Measurements from ENCODE around the gene KRTAP13-4. TPM values are rescaled to one million over a fixed set of nuclear protein-coding genes. Genes with fewer than 3 reads are reported as not detected.

KRTAP13-4 gene
- total RNA-seq, 4 donors from 2014 or later: not detected

GRCh38 chr21:30408782-30409494, 21.1 kb upstream of the KRTAP13-4 start:
- Histone ChIP-seq H3K27me3 (peaks cover 3% of the 10 kb centered on the region), H3K36me3 (no peaks in the 10 kb centered on the region), H3K4me1 (no peaks in the 10 kb centered on the region), H3K4me3 (no peak overlapping the region), H3K9me3 (peaks cover 0 to 9% (median 0%) of the 10 kb centered on the region in 3 donors), H3K27ac (no peak overlapping the region)
- WGBS, 2 donors (ENCODE audit: low coverage in 1 of 2): 29 to 40% methylated on average over 2 to 5 of the region's 14 CpGs
- TF ChIP-seq EP300 (IDR thresholded peaks at IDR 0.05) (no peak), CTCF (IDR thresholded peaks at IDR 0.05) (no peak), POLR2AphosphoS5 (IDR thresholded peaks at IDR 0.05) (no peak)
- ATAC-seq: no peak

GRCh38 chr21:30415993-30416392, 14.0 kb upstream of the KRTAP13-4 start:
- no peaks in the 10 kb centered on the region for H3K36me3 ChIP-seq
- no peak for ATAC-seq
- no peaks in the 10 kb centered on the region for H3K4me1 ChIP-seq
- no peak overlapping the region for H3K4me3 ChIP-seq
- no peak overlapping the region for H3K27ac ChIP-seq
- 72% methylated on average over 5 of the region's 5 CpGs for WGBS, 2 donors (ENCODE audit: low coverage in 1 of 2)
- H3K9me3 ChIP-seq: peaks cover 0 to 4% (median 0%) of the 10 kb centered on the region in 3 donors
- TF ChIP-seq CTCF (IDR thresholded peaks at IDR 0.05) (no peak), POLR2A (IDR thresholded peaks at IDR 0.05) (no peak), EP300 (IDR thresholded peaks at IDR 0.05) (no peak), POLR2AphosphoS5 (IDR thresholded peaks at IDR 0.05) (no peak)
- H3K27me3 ChIP-seq: no peaks in the 10 kb centered on the region

- no peak within 1 kb of the TSS for H3K27ac ChIP-seq
- H3K4me1 ChIP-seq: no peaks in the 10 kb centered on the region
- 69 to 81% methylated on average over 4 to 5 of the region's 5 CpGs for WGBS, 2 donors (ENCODE audit: low coverage in 1 of 2)
- H3K36me3 ChIP-seq: no peaks in the 10 kb centered on the region
- no peak for ATAC-seq
- H3K9me3 ChIP-seq: no peaks in the 10 kb centered on the region
- H3K4me3 ChIP-seq: no peak within 1 kb of the TSS
- H3K27me3 ChIP-seq: no peaks in the 10 kb centered on the region
- TF ChIP-seq CTCF (IDR thresholded peaks at IDR 0.05): no peak
- no peak for TF ChIP-seq EP300 (IDR thresholded peaks at IDR 0.05)
- TF ChIP-seq POLR2AphosphoS5 (IDR thresholded peaks at IDR 0.05): no peak
- TF ChIP-seq POLR2A (IDR thresholded peaks at IDR 0.05): no peak
Measured at GRCh38 chr21:30425826-30426225, 4.2 kb upstream of the KRTAP13-4 start, which contains the start of gene KRTAP13-3. Gene KRTAP13-3 (minus strand): TSS chr21:30425926. CDS start chr21:30425912, 14 bp downstream.

GRCh38 chr21:30426731-30427130, 3.3 kb upstream of the KRTAP13-4 start:
- Histone ChIP-seq H3K4me3 (no peak overlapping the region), H3K4me1 (no peaks in the 10 kb centered on the region), H3K36me3 (no peaks in the 10 kb centered on the region), H3K27me3 (no peaks in the 10 kb centered on the region), H3K9me3 (no peaks in the 10 kb centered on the region), H3K27ac (no peak overlapping the region)
- TF ChIP-seq POLR2A (IDR thresholded peaks at IDR 0.05) (no peak), CTCF (IDR thresholded peaks at IDR 0.05) (no peak), EP300 (IDR thresholded peaks at IDR 0.05) (no peak), POLR2AphosphoS5 (IDR thresholded peaks at IDR 0.05) (no peak)
- ATAC-seq: no peak
- 46% methylated on average over 3 of the region's 3 CpGs; no CpG with 5 or more reads in 1 of the 2 donors for WGBS, 2 donors (ENCODE audit: low coverage in 1 of 2)

GRCh38 chr21:30434033-30434631, 4.1 kb downstream of the KRTAP13-4 start:
- H3K4me3 ChIP-seq: no peak overlapping the region

More at GRCh38 chr21:30434033-30434631, 4.1 kb downstream of the KRTAP13-4 start:
- no peaks in the 10 kb centered on the region for H3K9me3 ChIP-seq
- WGBS, 2 donors (ENCODE audit: low coverage in 1 of 2): 34 to 38% methylated on average over 10 of the region's 10 CpGs
- no peak for ATAC-seq
- TF ChIP-seq POLR2AphosphoS5 (IDR thresholded peaks at IDR 0.05) (no peak), CTCF (IDR thresholded peaks at IDR 0.05) (peak in 1 of 4 experiments; percentile 38)
- H3K27me3 ChIP-seq: no peaks in the 10 kb centered on the region
- no peaks in the 10 kb centered on the region for H3K36me3 ChIP-seq
- no peaks in the 10 kb centered on the region for H3K4me1 ChIP-seq
- H3K27ac ChIP-seq: no peak overlapping the region

Data from gastroesophageal sphincter (tissue), 4 donors.